Karpas-422 (cell line): ENCODE data around the gene LHPP. TPM values are rescaled to one million over a fixed set of nuclear protein-coding genes. Genes with fewer than 3 reads are reported as not detected.
A peak's percentile ranks its signal among the peaks of the same experiment; 100 is the strongest.
"Not testable (repeated sequence)": the region's sequence is repeated elsewhere in the genome, so short reads cannot be mapped to it uniquely, and the experiment has no call there.

ENCODE experiments used
- DNase-seq: peaks from one replicate; pipeline ENCODE4 v3.0.0-alpha.2; 2015
- H2AFZ ChIP-seq: fragments of 200-600 bp; sonication (generic); 2 replicates; pipeline ENCODE4 v1.6.1; 2014; ENCODE audit warnings: antibody characterized with exemption, low read length, mixed read lengths
- H3K27ac ChIP-seq: fragments of 200-600 bp; sonication (generic); 2 replicates; pipeline ENCODE4 v1.5.1; 2014; ENCODE audit warnings: mild to moderate bottlenecking, low read length, moderate library complexity
- H3K27me3 ChIP-seq: fragments of 200-600 bp; sonication (generic); 2 replicates; pipeline ENCODE4 v1.6.1; 2014; ENCODE audit warnings: low read length, mixed read lengths
- H3K36me3 ChIP-seq: fragments of 200-600 bp; sonication (generic); 2 replicates; pipeline ENCODE4 v1.6.1; 2014; ENCODE audit warnings: low read length, mixed read lengths; ENCODE audit not compliant: insufficient read depth
- H3K4me1 ChIP-seq: fragments of 200-600 bp; sonication (generic); 2 replicates; pipeline ENCODE4 v1.6.1; 2014; ENCODE audit warnings: mild to moderate bottlenecking, low read length, mixed read lengths
- H3K4me2 ChIP-seq: fragments of 200-600 bp; sonication (generic); 2 replicates; pipeline ENCODE4 v1.6.1; 2014; ENCODE audit warnings: low read length, low read depth, mild to moderate bottlenecking; ENCODE audit not compliant: poor library complexity, severe bottlenecking
- H3K4me3 ChIP-seq: fragments of 200-600 bp; sonication (generic); 2 replicates; pipeline ENCODE4 v1.5.1; 2014; ENCODE audit warnings: mild to moderate bottlenecking, antibody characterized with exemption, low read length, mixed read lengths
- H3K79me2 ChIP-seq: fragments of 200-600 bp; sonication (generic); 2 replicates; pipeline ENCODE4 v1.6.1; 2014; ENCODE audit warnings: mild to moderate bottlenecking, low read length, mixed read lengths
- H3K9ac ChIP-seq: fragments of 200-600 bp; sonication (generic); 2 replicates; pipeline ENCODE4 v1.6.0; 2014; ENCODE audit warnings: low read length
- H3K9me2 ChIP-seq: fragments of 200-600 bp; sonication (generic), shearing (Covaris generic); replicated peaks from 2 replicates; pipeline ENCODE4 v1.6.0; 2014; ENCODE audit warnings: mild to moderate bottlenecking, low read length, moderate library complexity; ENCODE audit not compliant: insufficient read depth
- H3K9me3 ChIP-seq: fragments of 300-700, 200-600 bp; sonication (generic); 2 replicates; pipeline ENCODE4 v1.6.1; 2014; ENCODE audit warnings: low read length, mixed read lengths
- H4K20me1 ChIP-seq: fragments of 200-600 bp; sonication (generic); 2 replicates; pipeline ENCODE4 v1.6.1; 2014; ENCODE audit warnings: mild to moderate bottlenecking, antibody characterized with exemption, low read length, low read depth; ENCODE audit not compliant: insufficient read depth
- total RNA-seq: library from RNA; depleted of rRNA; stranded (reverse); fragments of >200 nt; shearing (Covaris generic); gene quantifications from 2 replicates; pipeline ENCODE4 v1.2.3, GENCODE V29; 2014; ENCODE audit warnings: low replicate concordance

LHPP gene
- total RNA-seq, 1 experiment from 2014 or later = 57.2 TPM

DNA sequence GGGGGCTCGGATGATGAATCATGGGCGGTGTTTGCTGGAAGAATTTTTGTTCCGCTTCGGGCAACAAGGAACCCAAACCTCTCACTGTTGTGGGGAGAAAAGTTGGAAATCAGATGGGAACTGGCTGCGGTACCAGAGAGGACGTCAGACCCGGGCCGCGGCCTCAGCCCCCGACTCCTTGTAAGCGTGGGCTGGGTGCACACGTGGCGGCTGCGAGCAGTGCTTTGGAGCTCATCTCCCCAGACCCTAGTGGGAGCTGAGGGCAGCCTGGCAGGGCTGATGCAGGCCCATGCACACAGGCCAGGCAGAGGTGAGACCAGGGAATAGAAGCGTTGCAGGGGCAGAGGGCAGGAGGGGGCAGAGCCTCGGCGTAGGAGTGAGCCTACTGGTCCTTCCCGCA is 146.1 kb downstream of the LHPP start:
- Histone ChIP-seq H3K9me2 (no peaks in the 10 kb centered on the region), H3K79me2 (peaks cover 32% of the 10 kb centered on the region), H2AFZ (no peak overlapping the region), H3K4me1 (peaks cover 95% of the 10 kb centered on the region), H3K9me3 (no peaks in the 10 kb centered on the region), H3K9ac (no peak overlapping the region), H3K4me2 (no peak overlapping the region), H3K36me3 (no peaks in the 10 kb centered on the region), H4K20me1 (peaks cover 4% of the 10 kb centered on the region; the same call in 1 of the 2 replicates), H3K27me3 (no peaks in the 10 kb centered on the region), H3K4me3 (no peak overlapping the region), H3K27ac (peak overlapping the region; percentile 98)
- DNase-seq = no peak

DNA sequence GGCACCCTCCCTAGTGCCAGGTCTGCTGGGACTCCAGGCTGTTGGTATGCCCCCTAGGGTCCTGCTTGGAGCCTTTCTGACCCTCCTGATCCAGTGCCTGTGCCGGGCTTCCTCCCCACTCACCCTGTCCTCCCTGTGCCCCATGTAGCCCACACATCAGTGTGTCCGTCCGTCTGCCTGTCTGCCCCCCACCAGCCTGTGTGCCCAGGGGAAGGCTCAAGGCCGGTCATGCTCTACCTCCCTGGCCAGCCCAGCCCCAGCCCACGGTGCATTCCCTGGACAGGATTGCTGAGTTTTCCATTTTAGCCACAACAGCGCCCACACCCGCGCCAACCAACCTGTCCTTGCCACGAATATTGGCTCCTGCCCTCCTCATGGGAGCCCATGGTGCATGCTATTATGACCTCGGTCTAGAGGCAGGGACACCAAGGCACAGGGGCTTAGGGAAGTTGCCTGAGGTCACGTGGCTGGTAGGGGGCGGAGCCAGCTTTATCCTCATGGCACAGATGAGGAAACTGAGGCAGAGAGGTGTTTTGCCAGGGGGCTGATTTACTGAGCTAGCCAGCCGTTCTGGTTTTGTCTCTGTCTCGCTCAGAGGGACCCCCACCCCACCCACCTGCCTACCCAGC is 146.6 kb downstream of the LHPP start:
- Histone ChIP-seq H3K27me3 (no peaks in the 10 kb centered on the region), H3K27ac (peak overlapping the region; percentile 98), H3K4me2 (no peak overlapping the region), H3K4me1 (peaks cover 95% of the 10 kb centered on the region), H3K9me2 (no peaks in the 10 kb centered on the region), H3K36me3 (no peaks in the 10 kb centered on the region), H2AFZ (no peak overlapping the region), H3K4me3 (no peak overlapping the region), H3K9me3 (no peaks in the 10 kb centered on the region), H3K9ac (no peak overlapping the region), H3K79me2 (peaks cover 27% of the 10 kb centered on the region), H4K20me1 (peaks cover 4% of the 10 kb centered on the region; the same call in 1 of the 2 replicates)
- no peak for DNase-seq

DNA sequence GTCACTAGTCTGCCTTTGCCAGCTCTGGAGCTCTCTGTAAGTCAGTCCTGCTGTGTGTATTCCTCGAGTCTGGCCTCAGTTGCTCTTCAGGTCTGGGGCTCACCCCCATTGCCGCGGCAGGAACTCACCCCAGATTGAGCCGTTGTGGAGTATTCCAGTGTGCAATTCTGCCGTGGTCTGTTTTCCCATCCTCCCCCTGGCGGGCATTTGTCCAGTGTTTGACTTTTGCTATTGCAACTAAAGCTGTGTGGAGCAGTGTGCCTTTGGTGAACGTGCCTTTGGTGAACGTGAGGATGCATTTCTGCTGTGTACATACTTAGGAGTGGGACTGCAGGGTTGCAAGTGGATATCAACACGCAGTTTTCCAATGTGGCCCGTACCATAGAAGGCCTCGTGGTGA is 148.1 kb downstream of the LHPP start:
- Histone ChIP-seq H3K27me3 (no peaks in the 10 kb centered on the region), H3K4me2 (no peak overlapping the region), H3K27ac (peak overlapping the region; percentile 36), H3K4me3 (no peak overlapping the region), H3K9ac (no peak overlapping the region), H4K20me1 (peaks cover 4% of the 10 kb centered on the region; the same call in 1 of the 2 replicates), H3K4me1 (peaks cover 92% of the 10 kb centered on the region), H3K79me2 (peaks cover 16% of the 10 kb centered on the region; the same call in 1 of the 2 replicates), H2AFZ (no peak overlapping the region), H3K9me2 (no peaks in the 10 kb centered on the region), H3K9me3 (no peaks in the 10 kb centered on the region), H3K36me3 (no peaks in the 10 kb centered on the region)
- no peak for DNase-seq

DNA sequence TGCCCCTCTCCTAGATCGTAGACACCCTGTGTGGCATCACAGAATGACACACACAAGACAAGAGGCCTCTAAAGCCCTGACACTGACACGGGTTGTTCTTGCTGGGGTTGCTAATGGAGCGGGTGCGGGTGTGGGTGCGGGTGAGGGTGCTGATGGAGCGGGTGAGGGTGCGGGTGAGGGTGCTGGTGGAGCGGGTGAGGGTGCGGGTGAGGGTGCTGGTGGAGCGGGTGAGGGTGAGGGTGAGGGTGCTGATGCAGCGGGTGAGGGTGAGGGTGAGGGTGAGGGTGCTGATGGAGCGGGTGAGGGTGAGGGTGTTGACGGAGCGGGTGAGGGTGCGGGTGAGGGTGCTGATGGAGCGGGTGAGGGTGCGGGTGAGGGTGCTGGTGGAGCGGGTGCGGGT is 148.6 kb downstream of the LHPP start:
- not testable (repeated sequence) for H3K27me3 ChIP-seq, H3K4me2 ChIP-seq, H3K9me3 ChIP-seq, H3K9me2 ChIP-seq, DNase-seq, H3K9ac ChIP-seq, H4K20me1 ChIP-seq, H3K4me3 ChIP-seq, H3K36me3 ChIP-seq, H2AFZ ChIP-seq
- Histone ChIP-seq H3K4me1 (peaks cover 92% of the 10 kb centered on the region), H3K27ac (peak overlapping the region; percentile 36), H3K79me2 (peaks cover 16% of the 10 kb centered on the region; the same call in 1 of the 2 replicates)

DNA sequence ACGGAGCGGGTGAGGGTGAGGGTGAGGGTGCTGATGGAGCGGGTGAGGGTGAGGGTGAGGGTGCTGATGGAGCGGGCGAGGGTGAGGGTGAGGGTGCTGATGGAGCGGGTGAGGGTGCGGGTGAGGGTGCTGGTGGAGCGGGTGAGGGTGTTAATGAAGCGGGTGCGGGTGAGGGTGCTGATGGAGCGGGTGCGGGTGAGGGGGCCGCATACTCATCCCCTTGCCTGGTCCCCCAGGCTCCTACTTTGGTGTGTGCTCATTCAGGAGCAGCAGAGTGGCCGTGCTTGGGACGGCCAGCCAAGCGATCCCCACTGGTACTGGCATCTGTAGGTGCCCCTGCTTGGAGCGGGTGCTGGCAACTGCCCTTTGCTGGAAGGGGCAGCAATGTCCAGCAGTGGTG is 149.2 kb downstream of the LHPP start:
- H3K9me2 ChIP-seq, H3K27me3 ChIP-seq, H2AFZ ChIP-seq, DNase-seq, H3K36me3 ChIP-seq, H3K9me3 ChIP-seq, H4K20me1 ChIP-seq: not testable (repeated sequence)
- H3K4me3 ChIP-seq = peak overlapping the region; percentile 21; the same call in 1 of the 2 replicates
- peak overlapping the region; percentile 93 for H3K27ac ChIP-seq
- H3K9ac ChIP-seq = peak overlapping the region; percentile 65
- H3K4me1 ChIP-seq = peaks cover 90% of the 10 kb centered on the region
- H3K4me2 ChIP-seq = peak overlapping the region; percentile 56
- peaks cover 16% of the 10 kb centered on the region; the same call in 1 of the 2 replicates for H3K79me2 ChIP-seq

DNA sequence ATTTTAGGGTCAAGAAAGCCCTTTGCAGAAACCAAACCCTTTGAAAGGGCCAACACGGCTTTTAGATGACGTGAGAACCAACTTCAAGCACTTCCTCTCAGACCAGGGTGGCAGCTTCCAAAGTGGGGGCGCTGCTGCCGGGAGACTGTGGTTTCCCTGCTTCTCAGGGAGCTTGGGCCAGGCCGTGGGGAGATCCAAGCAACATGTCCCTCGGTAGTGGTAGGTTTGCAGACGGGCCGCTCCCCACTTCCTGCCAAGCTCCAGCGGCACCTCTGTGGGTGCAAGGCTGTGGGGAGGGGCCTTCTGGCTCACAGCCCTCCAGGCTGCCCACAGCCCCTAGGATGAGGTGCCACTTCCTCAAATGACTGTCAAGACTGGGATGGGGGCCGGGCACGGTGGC is 150.1 kb downstream of the LHPP start:
- peak; percentile 76 for DNase-seq
- H3K4me1 ChIP-seq = peaks cover 90% of the 10 kb centered on the region
- H3K4me2 ChIP-seq = peak overlapping the region; percentile 56

DNA sequence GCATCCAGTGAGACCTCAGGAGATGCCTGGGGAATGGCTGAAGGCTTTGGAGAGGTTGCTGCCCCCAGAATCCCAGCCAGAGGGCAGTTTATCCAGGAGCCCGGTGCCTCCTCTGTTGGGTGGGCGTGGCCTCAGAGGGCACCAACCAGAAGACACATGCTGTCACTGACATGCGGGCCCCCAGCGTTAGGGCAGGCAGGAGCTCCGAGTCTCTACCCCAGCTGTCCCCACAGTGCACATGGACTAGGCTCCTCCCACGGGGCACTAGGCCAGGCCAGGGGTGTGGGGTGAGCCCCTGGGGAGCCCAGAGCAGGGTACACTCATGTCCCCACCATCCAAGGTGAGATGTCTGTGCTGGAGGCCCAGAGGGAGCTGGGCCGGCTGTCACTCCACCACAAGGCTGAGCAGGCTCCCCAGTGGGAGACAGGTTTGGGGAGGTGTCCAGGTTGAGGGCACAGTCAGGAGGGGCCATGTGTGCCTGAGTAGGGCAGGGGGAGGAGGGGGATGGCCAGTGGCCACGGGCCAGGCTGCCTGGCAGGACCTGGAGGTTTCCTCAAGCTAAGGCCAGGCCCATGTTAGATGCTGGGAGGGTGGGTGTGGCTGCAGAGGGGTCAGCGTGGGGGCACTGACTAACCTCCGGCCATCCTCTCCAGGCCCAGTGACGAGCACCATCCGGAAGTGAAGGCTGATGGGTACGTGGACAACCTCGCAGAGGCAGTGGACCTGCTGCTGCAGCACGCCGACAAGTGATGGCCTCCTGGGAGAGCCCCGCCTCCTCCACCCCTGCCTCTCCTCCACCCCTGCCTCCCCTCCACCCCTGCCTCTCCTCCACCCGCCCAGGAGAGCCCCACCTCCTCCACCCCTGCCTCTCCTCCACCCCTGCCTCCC is 151.2 kb downstream of the LHPP start:
- Histone ChIP-seq H3K4me1 (peaks cover 90% of the 10 kb centered on the region), H3K4me3 (0 out of 2 replicates have a peak overlapping the region, but pooled peaks have one; percentile 21), H3K27ac (peak overlapping the region; percentile 93), H3K9me3 (no peaks in the 10 kb centered on the region), H3K9me2 (no peaks in the 10 kb centered on the region), H3K79me2 (peaks cover 12% of the 10 kb centered on the region; the same call in 1 of the 2 replicates), H4K20me1 (peaks cover 4% of the 10 kb centered on the region; the same call in 1 of the 2 replicates), H3K9ac (peak overlapping the region; percentile 65), H3K4me2 (peak overlapping the region; percentile 56), H3K27me3 (no peaks in the 10 kb centered on the region), H3K36me3 (peaks cover 6% of the 10 kb centered on the region; the same call in 1 of the 2 replicates), H2AFZ (no peak overlapping the region)
- DNase-seq = peak; percentile 94

More for the DNA sequence above, 150.1 kb downstream of the LHPP start:
- Histone ChIP-seq H3K9ac (peak overlapping the region; percentile 65), H3K79me2 (peaks cover 16% of the 10 kb centered on the region; the same call in 1 of the 2 replicates), H3K36me3 (peaks cover under 1% of the 10 kb centered on the region; the same call in 1 of the 2 replicates), H3K9me2 (no peaks in the 10 kb centered on the region), H2AFZ (no peak overlapping the region), H3K27ac (peak overlapping the region; percentile 93), H3K4me3 (peak overlapping the region; percentile 21; the same call in 1 of the 2 replicates), H3K27me3 (no peaks in the 10 kb centered on the region), H3K9me3 (no peaks in the 10 kb centered on the region), H4K20me1 (peaks cover 4% of the 10 kb centered on the region; the same call in 1 of the 2 replicates)
